H9 (cell line): ENCODE data around the gene CDH23. TPM values are rescaled to one million over a fixed set of nuclear protein-coding genes. Genes with fewer than 3 reads are reported as not detected.

Source experiments
- DNase-seq: peaks from one replicate; pipeline ENCODE4 v3.0.0-alpha.2; 2017
- H2AFZ ChIP-seq: one replicate; pipeline ENCODE4 v1.6.1; 2013; ENCODE audit warnings: mild to moderate bottlenecking, low read length, control low read depth, moderate library complexity
- H2AK5ac ChIP-seq: 2 replicates; pipeline ENCODE4 v1.6.1; 2013; ENCODE audit warnings: low read length, control low read depth, mixed read lengths; ENCODE audit not compliant: insufficient read length
- H2BK120ac ChIP-seq: one replicate; pipeline ENCODE4 v1.6.1; 2013; ENCODE audit warnings: low read depth, mild to moderate bottlenecking, low read length, control low read depth, inconsistent platforms; ENCODE audit not compliant: poor library complexity, severe bottlenecking
- H2BK12ac ChIP-seq: 2 replicates; pipeline ENCODE4 v1.6.1; 2013; ENCODE audit warnings: low read length, control low read depth, mixed read lengths, low read depth; ENCODE audit not compliant: insufficient read length
- H2BK15ac ChIP-seq: 2 replicates; pipeline ENCODE4 v1.6.1; 2013; ENCODE audit warnings: low read depth, low read length, control low read depth
- H2BK20ac ChIP-seq: one replicate; pipeline ENCODE4 v1.6.1; 2013; ENCODE audit warnings: low read depth, mild to moderate bottlenecking, low read length, control low read depth, inconsistent platforms; ENCODE audit not compliant: poor library complexity, severe bottlenecking
- H2BK5ac ChIP-seq: 2 replicates; pipeline ENCODE4 v1.6.1; 2013; ENCODE audit warnings: low read length, control low read depth, mixed read lengths; ENCODE audit not compliant: insufficient read length
- H3K14ac ChIP-seq: 2 replicates; pipeline ENCODE4 v1.6.1; 2013; ENCODE audit warnings: low read length, control low read depth; ENCODE audit not compliant: insufficient read depth
- H3K18ac ChIP-seq: 2 replicates; pipeline ENCODE4 v1.6.1; 2013; ENCODE audit warnings: low read depth, mild to moderate bottlenecking, mixed read lengths, low read length, control low read depth; ENCODE audit not compliant: insufficient read length
- H3K23ac ChIP-seq: 2 replicates; pipeline ENCODE4 v1.6.1; 2013; ENCODE audit warnings: low read length, control low read depth, mixed read lengths, low read depth; ENCODE audit not compliant: insufficient read length
- H3K23me2 ChIP-seq: 2 replicates; pipeline ENCODE4 v1.6.1; 2013; ENCODE audit warnings: low read depth, mild to moderate bottlenecking, mixed read lengths, low read length, control low read depth; ENCODE audit not compliant: insufficient read length, poor library complexity, severe bottlenecking
- H3K27ac ChIP-seq: 2 replicates; pipeline ENCODE4 v1.5.1; 2013; ENCODE audit warnings: low read length, control low read depth, mixed read lengths, low read depth; ENCODE audit not compliant: insufficient read length
- H3K27me3 ChIP-seq: 2 replicates; pipeline ENCODE4 v1.6.1; 2013; ENCODE audit warnings: low read length, control low read depth, inconsistent platforms; ENCODE audit not compliant: insufficient read depth
- H3K4ac ChIP-seq: 2 replicates; pipeline ENCODE4 v1.6.1; 2013; ENCODE audit warnings: low read depth, mild to moderate bottlenecking, control low read depth, inconsistent platforms, low read length, moderate library complexity
- H3K4me1 ChIP-seq: 2 replicates; pipeline ENCODE4 v1.6.1; 2013; ENCODE audit warnings: low read length, control low read depth, inconsistent platforms; ENCODE audit not compliant: insufficient read depth
- H3K4me2 ChIP-seq: 2 replicates; pipeline ENCODE4 v1.6.1; 2013; ENCODE audit warnings: low read length, control low read depth, mixed read lengths; ENCODE audit not compliant: insufficient read length, insufficient read depth
- H3K56ac ChIP-seq: 2 replicates; pipeline ENCODE4 v1.6.1; 2013; ENCODE audit warnings: low read depth, mild to moderate bottlenecking, mixed read lengths, low read length, control low read depth; ENCODE audit not compliant: insufficient read length
- H3K79me1 ChIP-seq: 2 replicates; pipeline ENCODE4 v1.6.1; 2013; ENCODE audit warnings: low read depth, mild to moderate bottlenecking, moderate library complexity, low read length, control low read depth, inconsistent platforms; ENCODE audit not compliant: insufficient read depth, poor library complexity, severe bottlenecking
- H3K79me2 ChIP-seq: 2 replicates; pipeline ENCODE4 v1.6.1; 2013; ENCODE audit warnings: low read length, control low read depth, inconsistent platforms; ENCODE audit not compliant: insufficient read depth
- H3K9ac ChIP-seq: 2 replicates; pipeline ENCODE4 v1.6.1; 2013; ENCODE audit warnings: low read length, control low read depth, mixed read lengths; ENCODE audit not compliant: insufficient read length; ENCODE audit errors: extremely low read depth
- H3K9me3 ChIP-seq: one replicate; pipeline ENCODE4 v1.6.1; 2013; ENCODE audit warnings: low read depth, low read length, inconsistent platforms; ENCODE audit not compliant: control insufficient read depth
- H3T11ph ChIP-seq: one replicate; pipeline ENCODE4 v1.6.1; 2013; ENCODE audit warnings: mild to moderate bottlenecking, low read length, control low read depth, inconsistent platforms
- H4K20me1 ChIP-seq: one replicate; pipeline ENCODE4 v1.6.1; 2013; ENCODE audit not compliant: control insufficient read depth, insufficient read length, insufficient read depth
- H4K5ac ChIP-seq: 2 replicates; pipeline ENCODE4 v1.6.1; 2013; ENCODE audit warnings: low read depth, mild to moderate bottlenecking, mixed read lengths, low read length, control low read depth; ENCODE audit not compliant: insufficient read length
- H4K8ac ChIP-seq: replicated peaks from 2 replicates; pipeline ENCODE4 v1.6.1; 2013; ENCODE audit warnings: low read length, control low read depth, mixed read lengths, low read depth; ENCODE audit not compliant: insufficient read length
- H4K91ac ChIP-seq: 2 replicates; pipeline ENCODE4 v1.6.1; 2013; ENCODE audit warnings: low read depth, mild to moderate bottlenecking, moderate library complexity, mixed read lengths, low read length, control low read depth; ENCODE audit not compliant: insufficient read length
- H3K27ac Mint-ChIP-seq, 3 experiments: 2 replicates in 2 of 3; 3 replicates in 1 of 3; pipeline ENCODE4 v1.8.0; 2020 to 2021; ENCODE audit warnings: mixed read lengths in 3 of 3, mild to moderate bottlenecking in 1 of 3, moderate library complexity in 1 of 3
- H3K27me3 Mint-ChIP-seq: 2 replicates; pipeline ENCODE4 v1.8.0; 2021; ENCODE audit warnings: low read depth, mild to moderate bottlenecking, moderate library complexity, mixed read lengths
- H3K36me3 Mint-ChIP-seq, 3 experiments: 2 replicates in 2 of 3; 3 replicates in 1 of 3; pipeline ENCODE4 v1.8.0; 2020 to 2021; ENCODE audit warnings: low read depth in 3 of 3, mixed read lengths in 3 of 3; ENCODE audit not compliant: insufficient read depth in 1 of 3
- H3K4me1 Mint-ChIP-seq, 2 experiments: 2 replicates each; pipeline ENCODE4 v1.8.0; 2020; ENCODE audit warnings: mixed read lengths in 2 of 2
- H3K4me3 Mint-ChIP-seq, 2 experiments: 2 replicates in 1 of 2; 3 replicates in 1 of 2; pipeline ENCODE4 v1.8.0; 2020 to 2021; ENCODE audit warnings: mild to moderate bottlenecking in 2 of 2, mixed read lengths in 2 of 2, moderate library complexity in 1 of 2
- H3K9me3 Mint-ChIP-seq, 2 experiments: 2 replicates in 1 of 2; 3 replicates in 1 of 2; pipeline ENCODE4 v1.8.0; 2020; ENCODE audit warnings: mild to moderate bottlenecking in 2 of 2, mixed read lengths in 2 of 2, moderate library complexity in 1 of 2
- CTCF ChIP-seq: fragments of 200-600 bp; sonication (generic); conservative IDR thresholded peaks from 3 replicates; pipeline ENCODE4 v1.8.0; 2021; ENCODE audit warnings: antibody characterized with exemption, mild to moderate bottlenecking
- WGBS: extraction: QIAGEN DNeasy Blood & Tissue Kit; methylation state at CpG from one replicate; pipeline ENCODE4 v1.1.7; 2013; ENCODE audit warnings: missing lambda C conversion rate, low lambda C conversion rate, mixed read lengths; ENCODE audit not compliant: insufficient read length; ENCODE audit errors: extremely low coverage; 5-methylcytosine and 5-hydroxymethylcytosine counted together
- total RNA-seq: library from RNA; stranded (reverse); gene quantifications from 2 replicates; pipeline ENCODE4 v1.2.1, GENCODE V29; 2021

The CDH23 gene
- total RNA-seq, 1 experiment from 2014 or later: 2.1 TPM

- H4K91ac ChIP-seq: no peak within 1 kb of the TSS
- H3K18ac ChIP-seq: no peak within 1 kb of the TSS
- H4K5ac ChIP-seq: no peak within 1 kb of the TSS
- H4K20me1 ChIP-seq: no peaks in the 10 kb centered on the region
- Mint-ChIP-seq H3K9me3 (peaks cover 0 to 3% of the 10 kb centered on the region in 2 experiments; a peak in 1 of 5 replicates), H3K4me3 (peak within 1 kb of the TSS; percentile 56 to 76), H3K4me1 (peaks cover 3 to 4% of the 10 kb centered on the region in 2 experiments; a peak in 2 of 4 replicates), H3K27ac (no peak within 1 kb of the TSS), H3K36me3 (no peaks in the 10 kb centered on the region; a peak in 1 of 7 replicates), H3K27me3 (peaks cover 40% of the 10 kb centered on the region)
- peak within 1 kb of the TSS; percentile 24; the same call in 1 of the 2 replicates for H3K14ac ChIP-seq
- no peak within 1 kb of the TSS for H2AK5ac ChIP-seq
- H3T11ph ChIP-seq: no peak within 1 kb of the TSS
- no peak within 1 kb of the TSS for H3K27ac ChIP-seq
- peak; percentile 95 for TF ChIP-seq CTCF
- H2AFZ ChIP-seq: no peak within 1 kb of the TSS
- H3K23me2 ChIP-seq: no peaks in the 10 kb centered on the region
- H3K79me2 ChIP-seq: no peaks in the 10 kb centered on the region
- no peak within 1 kb of the TSS for H4K8ac ChIP-seq
- H3K56ac ChIP-seq: no peak within 1 kb of the TSS
- H3K23ac ChIP-seq: no peak within 1 kb of the TSS
- no peak within 1 kb of the TSS for H2BK120ac ChIP-seq
- no peak within 1 kb of the TSS for H3K9ac ChIP-seq
- peak; percentile 76 for DNase-seq
- no peaks in the 10 kb centered on the region for H3K4me1 ChIP-seq
- no peak within 1 kb of the TSS for H2BK5ac ChIP-seq
- H2BK20ac ChIP-seq: no peak within 1 kb of the TSS
- H3K27me3 ChIP-seq: peaks cover 5% of the 10 kb centered on the region; the same call in 1 of the 2 replicates
- no peak within 1 kb of the TSS for H2BK15ac ChIP-seq
- peak within 1 kb of the TSS; percentile 51 for H3K4me2 ChIP-seq
- H3K4ac ChIP-seq: no peak within 1 kb of the TSS
- no CpG with 5 or more reads among the region's 55 CpGs for WGBS
- H3K79me1 ChIP-seq: no peaks in the 10 kb centered on the region
- no peak within 1 kb of the TSS for H2BK12ac ChIP-seq
- H3K9me3 ChIP-seq: no peaks in the 10 kb centered on the region
Measured at GRCh38 chr10:71773221-71773971, 376.7 kb downstream of the CDH23 start, which contains the start of gene VSIR. Gene VSIR, minus strand, starts transcription at chr10:71773520. Its CDS starts 81 bp downstream, at chr10:71773439.
